Measurements from ENCODE around the gene PPP2R3B. TPM values are rescaled to one million over a fixed set of nuclear protein-coding genes. Genes with fewer than 3 reads are reported as not detected.

PPP2R3B gene
- polyA plus RNA-seq, 1 donor (not counting 4 experiments of a cell fraction or from before 2014, with no cell fraction given): 6.6 TPM

DNA sequence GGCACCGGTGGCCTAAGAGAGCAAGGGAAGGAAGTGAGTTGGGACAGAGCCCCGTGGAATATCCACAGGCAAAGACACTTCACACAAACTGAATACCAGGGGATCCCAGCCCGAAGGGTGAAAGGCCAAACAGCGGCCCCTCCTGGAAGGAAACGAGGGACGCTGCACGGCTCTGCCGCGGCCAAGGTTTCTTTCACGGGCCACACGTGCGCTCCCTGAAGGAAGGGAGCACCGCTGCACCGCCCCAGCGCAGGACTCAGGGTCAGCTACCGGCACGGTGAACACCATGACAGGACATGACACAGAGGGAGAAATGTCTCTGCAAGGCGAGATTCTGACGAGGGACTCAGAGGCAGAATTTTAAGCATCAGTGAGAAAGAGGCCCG is 36.6 kb downstream of the PPP2R3B start:
- Histone ChIP-seq H3K4me3 (ENCODE audit: control insufficient read depth in 2 of 3, extremely low read depth in 1 of 3, insufficient read depth in 2 of 3, low read depth in 1 of 3, low read length in 3 of 3) (no peak overlapping the region), H3K27me3 (ENCODE audit: control insufficient read depth, extremely low read depth, insufficient read depth, low read length) (no peaks in the 10 kb centered on the region), H3K4me2 (ENCODE audit: control insufficient read depth, extremely low read depth, insufficient read depth, low read depth, low read length) (no peak overlapping the region), H4K20me1 (ENCODE audit: control insufficient read depth, extremely low read depth, insufficient read depth, low read length) (no peaks in the 10 kb centered on the region), H3K27ac (ENCODE audit: control insufficient read depth, insufficient read depth, low read length) (no peak overlapping the region), H3K36me3 (ENCODE audit: control insufficient read depth in 2 of 2, extremely low read depth in 1 of 2, insufficient read depth in 2 of 2, low read length in 2 of 2) (peaks cover 0 to 1% of the 10 kb centered on the region in 2 experiments), H3K4me1 (ENCODE audit: control insufficient read depth, extremely low read depth, insufficient read depth, low read length) (no peaks in the 10 kb centered on the region), H2AFZ (ENCODE audit: control insufficient read depth, low read length) (no peak overlapping the region), H3K9ac (ENCODE audit: control insufficient read depth, extremely low read depth, insufficient read depth, low read length) (no peak overlapping the region), H3K79me2 (ENCODE audit: control insufficient read depth, insufficient read depth, low read length) (no peaks in the 10 kb centered on the region), H3K9me3 (ENCODE audit: control insufficient read depth, low read depth, low read length) (no peaks in the 10 kb centered on the region), H3K9me1 (ENCODE audit: control insufficient read depth, extremely low read depth, insufficient read depth, low read length) (no peaks in the 10 kb centered on the region)
- DNase-seq (ENCODE audit: low read depth, low spot score): no peak
- FAIRE-seq: no peak
- dilution Hi-C loops (cut with MboI; ENCODE audit: extremely low pct_ligation_motif_present, low sequenced_read_pairs): no loop called here
- TF ChIP-seq CTCF (optimal IDR thresholded peaks at IDR 0.05 in 1 of 3, IDR thresholded peaks at IDR 0.05 in 1 of 3, conservative IDR thresholded peaks at IDR 0.05 in 1 of 3; ENCODE audit: extremely low read depth in 1 of 3, insufficient read depth in 2 of 3, low read length in 3 of 3): no peak
- no peak for TF ChIP-seq EZH2 (IDR thresholded peaks at IDR 0.05; ENCODE audit: low read length)

DNA sequence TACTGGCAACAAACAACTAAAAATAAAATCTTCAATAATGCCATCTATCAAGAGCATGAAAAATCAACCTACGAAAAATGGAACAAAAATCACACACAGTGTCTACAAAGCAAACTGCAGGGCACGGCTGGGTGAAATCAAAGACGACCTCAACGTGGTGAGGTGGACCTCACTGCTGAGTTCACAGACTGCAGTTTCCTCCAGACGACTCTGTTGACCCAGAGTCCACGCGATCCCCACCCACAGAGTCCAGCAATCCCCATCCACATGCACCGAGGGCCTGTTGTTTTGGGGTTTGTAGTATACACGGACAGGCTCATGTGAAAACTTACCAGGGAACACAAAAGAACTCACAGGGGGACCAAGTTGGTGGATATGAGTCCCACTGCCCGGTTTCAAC is 37.0 kb downstream of the PPP2R3B start:
- dilution Hi-C loops (cut with MboI; ENCODE audit: extremely low pct_ligation_motif_present, low sequenced_read_pairs): no loop called here
- no peaks in the 10 kb centered on the region for H3K9me1 ChIP-seq (ENCODE audit: control insufficient read depth, extremely low read depth, insufficient read depth, low read length)
- H3K4me3 ChIP-seq (ENCODE audit: control insufficient read depth in 2 of 3, extremely low read depth in 1 of 3, insufficient read depth in 2 of 3, low read depth in 1 of 3, low read length in 3 of 3): no peak overlapping the region
- no peaks in the 10 kb centered on the region for H3K79me2 ChIP-seq (ENCODE audit: control insufficient read depth, insufficient read depth, low read length)
- no peak overlapping the region for H3K27ac ChIP-seq (ENCODE audit: control insufficient read depth, insufficient read depth, low read length)
- no peak for DNase-seq (ENCODE audit: low read depth, low spot score)
- no peak for FAIRE-seq
- H4K20me1 ChIP-seq (ENCODE audit: control insufficient read depth, extremely low read depth, insufficient read depth, low read length): no peaks in the 10 kb centered on the region
- H3K9me3 ChIP-seq (ENCODE audit: control insufficient read depth, low read depth, low read length): no peaks in the 10 kb centered on the region
- no peaks in the 10 kb centered on the region for H3K27me3 ChIP-seq (ENCODE audit: control insufficient read depth, extremely low read depth, insufficient read depth, low read length)
- no peak overlapping the region for H3K4me2 ChIP-seq (ENCODE audit: control insufficient read depth, extremely low read depth, insufficient read depth, low read depth, low read length)
- no peak overlapping the region for H3K9ac ChIP-seq (ENCODE audit: control insufficient read depth, extremely low read depth, insufficient read depth, low read length)
- TF ChIP-seq CTCF (optimal IDR thresholded peaks at IDR 0.05 in 1 of 3, IDR thresholded peaks at IDR 0.05 in 1 of 3, conservative IDR thresholded peaks at IDR 0.05 in 1 of 3; ENCODE audit: extremely low read depth in 1 of 3, insufficient read depth in 2 of 3, low read length in 3 of 3) (no peak), EZH2 (IDR thresholded peaks at IDR 0.05; ENCODE audit: low read length) (no peak)
- peaks cover 0 to 1% of the 10 kb centered on the region in 2 experiments for H3K36me3 ChIP-seq (ENCODE audit: control insufficient read depth in 2 of 2, extremely low read depth in 1 of 2, insufficient read depth in 2 of 2, low read length in 2 of 2)
- H3K4me1 ChIP-seq (ENCODE audit: control insufficient read depth, extremely low read depth, insufficient read depth, low read length): no peaks in the 10 kb centered on the region
- H2AFZ ChIP-seq (ENCODE audit: control insufficient read depth, low read length): no peak overlapping the region
